NOMO-1 (cell line): ENCODE data around the gene DNAJA2.

Source experiments
- DNase-seq, 2 experiments: peaks; one replicate each; lab custom pipeline; 2025; ENCODE audit not compliant: unreplicated experiment in 2 of 2; lab: John Stamatoyannopoulos, UW

The DNAJA2 gene

GRCh38 chr16:46906360-46907060 is 67.0 kb downstream of the DNAJA2 start:
- no peak for DNase-seq
